Measurements from ENCODE around the gene ZNF287.

DNA sequence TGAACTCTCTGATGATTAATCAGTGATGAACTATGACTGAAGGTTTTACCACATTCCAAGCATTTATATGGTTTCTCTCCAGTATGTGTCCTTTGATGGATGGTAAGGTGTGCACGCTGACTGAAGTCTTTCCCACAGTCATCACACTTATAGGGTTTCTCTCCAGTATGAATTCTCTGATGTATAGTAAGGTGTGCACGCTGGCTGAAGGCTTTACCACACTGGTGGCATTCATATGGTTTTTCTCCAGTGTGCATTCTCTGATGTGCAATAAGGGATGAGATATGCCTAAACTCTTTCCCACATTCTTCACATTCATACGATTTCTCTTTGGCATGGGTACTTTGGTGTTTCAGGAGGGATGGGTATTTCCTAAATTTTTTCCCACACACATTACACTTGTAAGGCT, 16.4 kb downstream of the ZNF287 start:
- TF ChIP-seq, protein P1, sequence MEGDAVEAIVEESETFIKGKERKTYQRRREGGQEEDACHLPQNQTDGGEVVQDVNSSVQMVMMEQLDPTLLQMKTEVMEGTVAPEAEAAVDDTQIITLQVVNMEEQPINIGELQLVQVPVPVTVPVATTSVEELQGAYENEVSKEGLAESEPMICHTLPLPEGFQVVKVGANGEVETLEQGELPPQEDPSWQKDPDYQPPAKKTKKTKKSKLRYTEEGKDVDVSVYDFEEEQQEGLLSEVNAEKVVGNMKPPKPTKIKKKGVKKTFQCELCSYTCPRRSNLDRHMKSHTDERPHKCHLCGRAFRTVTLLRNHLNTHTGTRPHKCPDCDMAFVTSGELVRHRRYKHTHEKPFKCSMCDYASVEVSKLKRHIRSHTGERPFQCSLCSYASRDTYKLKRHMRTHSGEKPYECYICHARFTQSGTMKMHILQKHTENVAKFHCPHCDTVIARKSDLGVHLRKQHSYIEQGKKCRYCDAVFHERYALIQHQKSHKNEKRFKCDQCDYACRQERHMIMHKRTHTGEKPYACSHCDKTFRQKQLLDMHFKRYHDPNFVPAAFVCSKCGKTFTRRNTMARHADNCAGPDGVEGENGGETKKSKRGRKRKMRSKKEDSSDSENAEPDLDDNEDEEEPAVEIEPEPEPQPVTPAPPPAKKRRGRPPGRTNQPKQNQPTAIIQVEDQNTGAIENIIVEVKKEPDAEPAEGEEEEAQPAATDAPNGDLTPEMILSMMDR (IDR thresholded peaks at IDR 0.05; ENCODE audit: insufficient read depth, low read length, poor library complexity, severe bottlenecking): no peak
- no peak for TF ChIP-seq EZH2phosphoT487 (conservative IDR thresholded peaks at IDR 0.05; ENCODE audit: low read length)

Measured in SU-DHL-6 (cell line).